OCI-LY1 (cell line): ENCODE measurements around the gene CARD10.

Experiments used
- H2AFZ ChIP-seq: fragments of 200-600 bp; sonication (generic), shearing (Covaris generic); 2 replicates; pipeline ENCODE4 v1.6.0; 2014; ENCODE audit warnings: antibody characterized with exemption, mild to moderate bottlenecking, low read length
- H3F3A ChIP-seq: fragments of 200-600 bp; sonication (generic), shearing (Covaris generic); 2 replicates; pipeline ENCODE4 v1.6.0; 2014; ENCODE audit warnings: mild to moderate bottlenecking, antibody characterized with exemption, low read length, moderate library complexity; ENCODE audit not compliant: insufficient read depth
- H3K27ac ChIP-seq: fragments of 200-600 bp; sonication (generic); 2 replicates; pipeline ENCODE4 v1.5.1; 2014; ENCODE audit warnings: low read length, mixed run types, mild to moderate bottlenecking, low read depth; ENCODE audit not compliant: poor library complexity, severe bottlenecking
- H3K27me3 ChIP-seq: fragments of 200-600 bp; sonication (generic); 2 replicates; pipeline ENCODE4 v1.6.0; 2014; ENCODE audit warnings: antibody characterized with exemption, mild to moderate bottlenecking, low read length, moderate library complexity; ENCODE audit not compliant: insufficient read depth
- H3K36me3 ChIP-seq: fragments of 200-600 bp; sonication (generic); 2 replicates; pipeline ENCODE4 v1.6.1; 2014; ENCODE audit warnings: mild to moderate bottlenecking, antibody characterized with exemption, low read length, moderate library complexity, mixed read lengths; ENCODE audit not compliant: insufficient read depth
- H3K4me1 ChIP-seq: fragments of 200-600 bp; sonication (generic); 2 replicates; pipeline ENCODE4 v1.5.1; 2014; ENCODE audit warnings: mild to moderate bottlenecking, low read length, moderate library complexity; ENCODE audit not compliant: insufficient read depth, severe bottlenecking
- H3K4me2 ChIP-seq: fragments of 200-600 bp; sonication (generic), shearing (Covaris generic); 2 replicates; pipeline ENCODE4 v1.6.1; 2014; ENCODE audit warnings: low read length
- H3K4me3 ChIP-seq: fragments of 200-600 bp; sonication (generic); 2 replicates; pipeline ENCODE4 v1.5.1; 2014; ENCODE audit warnings: low read length, low read depth, mild to moderate bottlenecking, mixed read lengths; ENCODE audit not compliant: poor library complexity, severe bottlenecking
- H3K79me2 ChIP-seq: fragments of 200-600 bp; shearing (Covaris generic); 2 replicates; pipeline ENCODE4 v1.6.1; 2016; ENCODE audit warnings: mixed run types, low read length, mixed read lengths; ENCODE audit not compliant: insufficient read depth
- H3K9ac ChIP-seq: fragments of 200-600 bp; sonication (generic), shearing (Covaris generic); 2 replicates; pipeline ENCODE4 v1.6.1; 2014; ENCODE audit warnings: mild to moderate bottlenecking, low read length, mixed read lengths
- H3K9me2 ChIP-seq: fragments of 200-600 bp; sonication (generic), shearing (Covaris generic); 2 replicates; pipeline ENCODE4 v1.6.1; 2014; ENCODE audit warnings: low read depth, mild to moderate bottlenecking, low read length, mixed read lengths
- H3K9me3 ChIP-seq: fragments of 200-600 bp; shearing (Covaris generic); 2 replicates; pipeline ENCODE4 v1.6.1; 2014; ENCODE audit warnings: low read length, mixed read lengths
- H4K20me1 ChIP-seq: fragments of 200-600 bp; sonication (generic), shearing (Covaris generic); 2 replicates; pipeline ENCODE4 v1.6.0; 2016; ENCODE audit warnings: mild to moderate bottlenecking, low read length; ENCODE audit not compliant: insufficient read depth
- CTCF ChIP-seq: fragments of 200-600 bp; sonication (generic), shearing (Covaris generic); IDR thresholded peaks from 2 replicates; pipeline ENCODE4 v1.5.1; 2017; ENCODE audit warnings: mild to moderate bottlenecking, antibody characterized with exemption, low read length, moderate library complexity, mixed read lengths
- EZH2 ChIP-seq: fragments of 200-600 bp; sonication (generic), shearing (Covaris generic); IDR thresholded peaks from 2 replicates; pipeline ENCODE4 v1.8.0; 2017; ENCODE audit warnings: borderline replicate concordance, mixed run types, mild to moderate bottlenecking, antibody characterized with exemption, low read length, moderate library complexity, mixed read lengths

The CARD10 gene

GRCh38 chr22:37462983-37463382 lies 56.2 kb downstream of the CARD10 start:
- Histone ChIP-seq H3K9me3 (no peaks in the 10 kb centered on the region), H3K9me2 (no peaks in the 10 kb centered on the region), H4K20me1 (no peaks in the 10 kb centered on the region), H3K4me3 (no peak overlapping the region), H3K27ac (no peak overlapping the region), H3K9ac (no peak overlapping the region), H3K36me3 (peaks cover 28% of the 10 kb centered on the region), H3K4me2 (no peak overlapping the region), H3K4me1 (peaks cover 16% of the 10 kb centered on the region), H3K27me3 (no peaks in the 10 kb centered on the region), H3F3A (no peaks in the 10 kb centered on the region), H3K79me2 (no peaks in the 10 kb centered on the region), H2AFZ (no peak overlapping the region)
- TF ChIP-seq CTCF (no peak), EZH2 (no peak)

- Histone ChIP-seq H3K4me2 (no peak overlapping the region), H3K79me2 (no peaks in the 10 kb centered on the region), H3K9me3 (no peaks in the 10 kb centered on the region), H3K36me3 (peaks cover 22% of the 10 kb centered on the region), H3K4me3 (no peak overlapping the region), H3K27ac (no peak overlapping the region), H3K27me3 (no peaks in the 10 kb centered on the region), H3K9ac (no peak overlapping the region), H2AFZ (no peak overlapping the region), H3K9me2 (no peaks in the 10 kb centered on the region), H3K4me1 (peaks cover 16% of the 10 kb centered on the region), H4K20me1 (no peaks in the 10 kb centered on the region), H3F3A (no peaks in the 10 kb centered on the region)
- TF ChIP-seq CTCF (no peak), EZH2 (no peak)
Observed at GRCh38 chr22:37462436-37462835, 56.8 kb downstream of the CARD10 start.

- Histone ChIP-seq H3K27ac (no peak overlapping the region), H3K27me3 (no peaks in the 10 kb centered on the region), H3K4me3 (no peak overlapping the region), H3K4me2 (no peak overlapping the region), H3K79me2 (no peaks in the 10 kb centered on the region), H3K9ac (no peak overlapping the region), H3F3A (no peaks in the 10 kb centered on the region), H3K4me1 (peaks cover 16% of the 10 kb centered on the region), H3K9me2 (no peaks in the 10 kb centered on the region), H3K9me3 (no peaks in the 10 kb centered on the region), H2AFZ (no peak overlapping the region), H3K36me3 (peaks cover 17% of the 10 kb centered on the region), H4K20me1 (no peaks in the 10 kb centered on the region)
- TF ChIP-seq EZH2 (no peak), CTCF (no peak)
Observed at GRCh38 chr22:37461961-37462360, 57.3 kb downstream of the CARD10 start.
